H9 (cell line): ENCODE results near the gene ISG15. TPM values are rescaled to one million over a fixed set of nuclear protein-coding genes. Genes with fewer than 3 reads are reported as not detected.

ENCODE experiments used
- DNase-seq: peaks from one replicate; pipeline ENCODE4 v3.0.0-alpha.2; 2017
- H2AFZ ChIP-seq: one replicate; pipeline ENCODE4 v1.6.1; 2013; ENCODE audit warnings: mild to moderate bottlenecking, low read length, control low read depth, moderate library complexity
- H2AK5ac ChIP-seq: 2 replicates; pipeline ENCODE4 v1.6.1; 2013; ENCODE audit warnings: low read length, control low read depth, mixed read lengths; ENCODE audit not compliant: insufficient read length
- H2BK120ac ChIP-seq: one replicate; pipeline ENCODE4 v1.6.1; 2013; ENCODE audit warnings: low read depth, mild to moderate bottlenecking, low read length, control low read depth, inconsistent platforms; ENCODE audit not compliant: poor library complexity, severe bottlenecking
- H2BK12ac ChIP-seq: 2 replicates; pipeline ENCODE4 v1.6.1; 2013; ENCODE audit warnings: low read length, control low read depth, mixed read lengths, low read depth; ENCODE audit not compliant: insufficient read length
- H2BK15ac ChIP-seq: 2 replicates; pipeline ENCODE4 v1.6.1; 2013; ENCODE audit warnings: low read depth, low read length, control low read depth
- H2BK20ac ChIP-seq: one replicate; pipeline ENCODE4 v1.6.1; 2013; ENCODE audit warnings: low read depth, mild to moderate bottlenecking, low read length, control low read depth, inconsistent platforms; ENCODE audit not compliant: poor library complexity, severe bottlenecking
- H2BK5ac ChIP-seq: 2 replicates; pipeline ENCODE4 v1.6.1; 2013; ENCODE audit warnings: low read length, control low read depth, mixed read lengths; ENCODE audit not compliant: insufficient read length
- H3K14ac ChIP-seq: 2 replicates; pipeline ENCODE4 v1.6.1; 2013; ENCODE audit warnings: low read length, control low read depth; ENCODE audit not compliant: insufficient read depth
- H3K18ac ChIP-seq: 2 replicates; pipeline ENCODE4 v1.6.1; 2013; ENCODE audit warnings: low read depth, mild to moderate bottlenecking, mixed read lengths, low read length, control low read depth; ENCODE audit not compliant: insufficient read length
- H3K23ac ChIP-seq: 2 replicates; pipeline ENCODE4 v1.6.1; 2013; ENCODE audit warnings: low read length, control low read depth, mixed read lengths, low read depth; ENCODE audit not compliant: insufficient read length
- H3K23me2 ChIP-seq: 2 replicates; pipeline ENCODE4 v1.6.1; 2013; ENCODE audit warnings: low read depth, mild to moderate bottlenecking, mixed read lengths, low read length, control low read depth; ENCODE audit not compliant: insufficient read length, poor library complexity, severe bottlenecking
- H3K27ac ChIP-seq: 2 replicates; pipeline ENCODE4 v1.5.1; 2013; ENCODE audit warnings: low read length, control low read depth, mixed read lengths, low read depth; ENCODE audit not compliant: insufficient read length
- H3K27me3 ChIP-seq: 2 replicates; pipeline ENCODE4 v1.6.1; 2013; ENCODE audit warnings: low read length, control low read depth, inconsistent platforms; ENCODE audit not compliant: insufficient read depth
- H3K4ac ChIP-seq: 2 replicates; pipeline ENCODE4 v1.6.1; 2013; ENCODE audit warnings: low read depth, mild to moderate bottlenecking, control low read depth, inconsistent platforms, low read length, moderate library complexity
- H3K4me1 ChIP-seq: 2 replicates; pipeline ENCODE4 v1.6.1; 2013; ENCODE audit warnings: low read length, control low read depth, inconsistent platforms; ENCODE audit not compliant: insufficient read depth
- H3K4me2 ChIP-seq: 2 replicates; pipeline ENCODE4 v1.6.1; 2013; ENCODE audit warnings: low read length, control low read depth, mixed read lengths; ENCODE audit not compliant: insufficient read length, insufficient read depth
- H3K56ac ChIP-seq: 2 replicates; pipeline ENCODE4 v1.6.1; 2013; ENCODE audit warnings: low read depth, mild to moderate bottlenecking, mixed read lengths, low read length, control low read depth; ENCODE audit not compliant: insufficient read length
- H3K79me1 ChIP-seq: 2 replicates; pipeline ENCODE4 v1.6.1; 2013; ENCODE audit warnings: low read depth, mild to moderate bottlenecking, moderate library complexity, low read length, control low read depth, inconsistent platforms; ENCODE audit not compliant: insufficient read depth, poor library complexity, severe bottlenecking
- H3K79me2 ChIP-seq: 2 replicates; pipeline ENCODE4 v1.6.1; 2013; ENCODE audit warnings: low read length, control low read depth, inconsistent platforms; ENCODE audit not compliant: insufficient read depth
- H3K9ac ChIP-seq: 2 replicates; pipeline ENCODE4 v1.6.1; 2013; ENCODE audit warnings: low read length, control low read depth, mixed read lengths; ENCODE audit not compliant: insufficient read length; ENCODE audit errors: extremely low read depth
- H3K9me3 ChIP-seq: one replicate; pipeline ENCODE4 v1.6.1; 2013; ENCODE audit warnings: low read depth, low read length, inconsistent platforms; ENCODE audit not compliant: control insufficient read depth
- H3T11ph ChIP-seq: one replicate; pipeline ENCODE4 v1.6.1; 2013; ENCODE audit warnings: mild to moderate bottlenecking, low read length, control low read depth, inconsistent platforms
- H4K20me1 ChIP-seq: one replicate; pipeline ENCODE4 v1.6.1; 2013; ENCODE audit not compliant: control insufficient read depth, insufficient read length, insufficient read depth
- H4K5ac ChIP-seq: 2 replicates; pipeline ENCODE4 v1.6.1; 2013; ENCODE audit warnings: low read depth, mild to moderate bottlenecking, mixed read lengths, low read length, control low read depth; ENCODE audit not compliant: insufficient read length
- H4K8ac ChIP-seq: replicated peaks from 2 replicates; pipeline ENCODE4 v1.6.1; 2013; ENCODE audit warnings: low read length, control low read depth, mixed read lengths, low read depth; ENCODE audit not compliant: insufficient read length
- H4K91ac ChIP-seq: 2 replicates; pipeline ENCODE4 v1.6.1; 2013; ENCODE audit warnings: low read depth, mild to moderate bottlenecking, moderate library complexity, mixed read lengths, low read length, control low read depth; ENCODE audit not compliant: insufficient read length
- H3K27ac Mint-ChIP-seq, 3 experiments: 2 replicates in 2 of 3; 3 replicates in 1 of 3; pipeline ENCODE4 v1.8.0; 2020 to 2021; ENCODE audit warnings: mixed read lengths in 3 of 3, mild to moderate bottlenecking in 1 of 3, moderate library complexity in 1 of 3
- H3K27me3 Mint-ChIP-seq: 2 replicates; pipeline ENCODE4 v1.8.0; 2021; ENCODE audit warnings: low read depth, mild to moderate bottlenecking, moderate library complexity, mixed read lengths
- H3K36me3 Mint-ChIP-seq, 3 experiments: 2 replicates in 2 of 3; 3 replicates in 1 of 3; pipeline ENCODE4 v1.8.0; 2020 to 2021; ENCODE audit warnings: low read depth in 3 of 3, mixed read lengths in 3 of 3; ENCODE audit not compliant: insufficient read depth in 1 of 3
- H3K4me1 Mint-ChIP-seq, 2 experiments: 2 replicates each; pipeline ENCODE4 v1.8.0; 2020; ENCODE audit warnings: mixed read lengths in 2 of 2
- H3K4me3 Mint-ChIP-seq, 2 experiments: 2 replicates in 1 of 2; 3 replicates in 1 of 2; pipeline ENCODE4 v1.8.0; 2020 to 2021; ENCODE audit warnings: mild to moderate bottlenecking in 2 of 2, mixed read lengths in 2 of 2, moderate library complexity in 1 of 2
- H3K9me3 Mint-ChIP-seq, 2 experiments: 2 replicates in 1 of 2; 3 replicates in 1 of 2; pipeline ENCODE4 v1.8.0; 2020; ENCODE audit warnings: mild to moderate bottlenecking in 2 of 2, mixed read lengths in 2 of 2, moderate library complexity in 1 of 2
- CTCF ChIP-seq: fragments of 200-600 bp; sonication (generic); conservative IDR thresholded peaks from 3 replicates; pipeline ENCODE4 v1.8.0; 2021; ENCODE audit warnings: antibody characterized with exemption, mild to moderate bottlenecking
- WGBS: extraction: QIAGEN DNeasy Blood & Tissue Kit; methylation state at CpG from one replicate; pipeline ENCODE4 v1.1.7; 2013; ENCODE audit warnings: missing lambda C conversion rate, low lambda C conversion rate, mixed read lengths; ENCODE audit not compliant: insufficient read length; ENCODE audit errors: extremely low coverage; 5-methylcytosine and 5-hydroxymethylcytosine counted together
- total RNA-seq: library from RNA; stranded (reverse); gene quantifications from 2 replicates; pipeline ENCODE4 v1.2.1, GENCODE V29; 2021

The ISG15 gene
- total RNA-seq, 1 experiment from 2014 or later: 39.7 TPM

- H3K27ac Mint-ChIP-seq: no peak overlapping the region
- H3K14ac ChIP-seq: no peak overlapping the region
- H3K18ac ChIP-seq: no peak overlapping the region
- H4K8ac ChIP-seq: no peak overlapping the region
- H3K4me1 Mint-ChIP-seq: no peaks in the 10 kb centered on the region
- DNase-seq: no peak
- no peak overlapping the region for H2BK120ac ChIP-seq
- peak; percentile 37; the same call in 2 of the 3 replicates for TF ChIP-seq CTCF
- no CpG with 5 or more reads among the region's 12 CpGs for WGBS
- H3K4me3 Mint-ChIP-seq: no peak overlapping the region
- H3K4me2 ChIP-seq: no peak overlapping the region
- H3K9me3 Mint-ChIP-seq: peaks cover 4 to 11% of the 10 kb centered on the region in 2 experiments; a peak in 4 of 5 replicates
- H3K79me1 ChIP-seq: no peaks in the 10 kb centered on the region
- H3K9me3 ChIP-seq: no peaks in the 10 kb centered on the region
- no peak overlapping the region for H4K91ac ChIP-seq
- peaks cover 2% of the 10 kb centered on the region; the same call in 1 of the 2 replicates for H3K27me3 ChIP-seq
- no peaks in the 10 kb centered on the region; a peak in 1 of 7 replicates for H3K36me3 Mint-ChIP-seq
- H2BK12ac ChIP-seq: no peak overlapping the region
- no peak overlapping the region for H3K9ac ChIP-seq
- no peak overlapping the region for H2BK5ac ChIP-seq
- no peak overlapping the region for H2BK20ac ChIP-seq
- no peak overlapping the region for H3K27ac ChIP-seq
- no peaks in the 10 kb centered on the region for H3K4me1 ChIP-seq
- no peak overlapping the region for H3K56ac ChIP-seq
- peaks cover 91% of the 10 kb centered on the region for H3K27me3 Mint-ChIP-seq
- no peaks in the 10 kb centered on the region for H3K23me2 ChIP-seq
- H2AFZ ChIP-seq: no peak overlapping the region
- H4K20me1 ChIP-seq: no peaks in the 10 kb centered on the region
- no peak overlapping the region for H3K4ac ChIP-seq
- H2BK15ac ChIP-seq: no peak overlapping the region
- no peak overlapping the region for H3K23ac ChIP-seq
- H2AK5ac ChIP-seq: no peak overlapping the region
- H3T11ph ChIP-seq: no peak overlapping the region
- H3K79me2 ChIP-seq: no peaks in the 10 kb centered on the region
- H4K5ac ChIP-seq: no peak overlapping the region
Measured at GRCh38 chr1:984476-984814, 28.9 kb upstream of the ISG15 start.
